Measurements from ENCODE around the gene MYOF. TPM values are rescaled to one million over a fixed set of nuclear protein-coding genes. Genes with fewer than 3 reads are reported as not detected.
A peak's percentile ranks its signal among the peaks of the same experiment; 100 is the strongest.

Gene MYOF
- total and polyA plus RNA-seq, 9 of the 15 experiments (the other 6 are each of a cell fraction or from before 2014, with no cell fraction given), result 0.06 to 0.27 TPM; not detected in 7

GRCh38 chr10:93464776-93465388, 17.3 kb downstream of the MYOF start:
- BruUV-seq (replicated peaks), result no TSS peak
- no peak overlapping the region for H3K4me3 ChIP-seq
- ATAC-seq (no peak), DNase-seq (ENCODE audit: extremely low read depth in 1 of 4, low spot score in 3 of 4) (no peak), FAIRE-seq (no peak)
- H3K27ac ChIP-seq (ENCODE audit: extremely low read depth, low read depth, low read length), result no peak overlapping the region
- peaks cover 0 to 7% of the 10 kb centered on the region in 2 experiments; a peak in 2 of 5 replicates for H3K27me3 ChIP-seq (ENCODE audit: control insufficient read depth in 2 of 2, insufficient read depth in 2 of 2, low read length in 2 of 2)
- TF ChIP-seq E2F4 (CRISPR knock-in tag; IDR thresholded peaks at IDR 0.05; ENCODE audit: low read depth) (no peak), ZNF274 (IDR thresholded peaks at IDR 0.05; ENCODE audit: borderline replicate concordance, low read depth, low read length) (no peak), DMBX1 (CRISPR knock-in tag; IDR thresholded peaks at IDR 0.05; ENCODE audit: borderline replicate concordance) (no peak), SP2 (IDR thresholded peaks at IDR 0.05; ENCODE audit: extremely low read depth, low read depth, low read length, poor library complexity, severe bottlenecking) (no peak), RAD21 (CRISPR knock-in tag; conservative IDR thresholded peaks at IDR 0.05 in 1 of 2, IDR thresholded peaks at IDR 0.05 in 1 of 2) (no peak), ZNF3 (CRISPR knock-in tag; IDR thresholded peaks at IDR 0.05) (no peak), BCOR (IDR thresholded peaks at IDR 0.05) (0 out of 2 replicates have a peak, but pooled peaks have one; percentile 26), ZFP36 (IDR thresholded peaks at IDR 0.05; ENCODE audit: low read depth, low read length, partially characterized antibody) (peak; percentile 13), ATF2 (CRISPR knock-in tag; IDR thresholded peaks at IDR 0.05) (no peak), RBM25 (IDR thresholded peaks at IDR 0.05; ENCODE audit: low read depth, low read length, severe bottlenecking) (peak; percentile 79)
- H3K79me2 ChIP-seq (ENCODE audit: control insufficient read depth, insufficient read depth, low read length), result no peaks in the 10 kb centered on the region
- 7% methylated on average over 5 of the region's 5 CpGs for WGBS (ENCODE audit: insufficient coverage, low coverage, missing lambda C conversion rate)
- ChIA-PET CTCF (ENCODE audit: low intra/inter-chr PET ratio) (no interaction called here), POLR2A (interaction anchor here (0.6 to 1.3 kb wide), 3 partner anchors 10 to 96 kb away, joined by 3 read pairs; no protein-coding TSS in a partner anchor)
- in situ Hi-C loops (cut with MboI), result no loop called here
- H3K4me1 ChIP-seq (replicated peaks in 1 of 2; ENCODE audit: control insufficient read depth in 2 of 2, insufficient read depth in 2 of 2, low read length in 2 of 2), result no peaks in the 10 kb centered on the region; a peak in 1 of 5 replicates
- H3K4me2 ChIP-seq (ENCODE audit: insufficient read depth, low read length), result no peak overlapping the region
- no peaks in the 10 kb centered on the region for H4K20me1 ChIP-seq (replicated peaks; ENCODE audit: control insufficient read depth, insufficient read depth, low read length)
- H3K9ac ChIP-seq (ENCODE audit: insufficient read depth in 1 of 2, low read depth in 2 of 2, low read length in 2 of 2), result no peak overlapping the region
- no peaks in the 10 kb centered on the region for H3K9me3 ChIP-seq (replicated peaks; ENCODE audit: control insufficient read depth, insufficient read depth, low read depth, low read length)
- H2AFZ ChIP-seq (ENCODE audit: low read depth, low read length), result no peak overlapping the region
- intact Hi-C loops (cut with micrococcal nuclease), result no loop called here
- H3K9me1 ChIP-seq (ENCODE audit: control insufficient read depth, insufficient read depth, low read length), result no peaks in the 10 kb centered on the region
- no peaks in the 10 kb centered on the region for H3K36me3 ChIP-seq (ENCODE audit: control insufficient read depth, insufficient read depth, low read length)

All from K562 (cell line).